Right forelimb (tissue), 1 donor: ENCODE measurements around the gene UBASH3A.

Experiments
- DNase-seq: peaks from one replicate; pipeline ENCODE4 v3.0.0-alpha.2; 2018

The UBASH3A gene

GRCh38 chr21:42413093-42413492 is 9.4 kb downstream of the UBASH3A start:
- no peak for DNase-seq

- no peak for DNase-seq
Measured at GRCh38 chr21:42413500-42413899, 9.8 kb downstream of the UBASH3A start.

GRCh38 chr21:42414066-42414465 is 10.4 kb downstream of the UBASH3A start:
- no peak for DNase-seq

GRCh38 chr21:42414553-42414927 is 10.8 kb downstream of the UBASH3A start:
- DNase-seq: no peak

DNA sequence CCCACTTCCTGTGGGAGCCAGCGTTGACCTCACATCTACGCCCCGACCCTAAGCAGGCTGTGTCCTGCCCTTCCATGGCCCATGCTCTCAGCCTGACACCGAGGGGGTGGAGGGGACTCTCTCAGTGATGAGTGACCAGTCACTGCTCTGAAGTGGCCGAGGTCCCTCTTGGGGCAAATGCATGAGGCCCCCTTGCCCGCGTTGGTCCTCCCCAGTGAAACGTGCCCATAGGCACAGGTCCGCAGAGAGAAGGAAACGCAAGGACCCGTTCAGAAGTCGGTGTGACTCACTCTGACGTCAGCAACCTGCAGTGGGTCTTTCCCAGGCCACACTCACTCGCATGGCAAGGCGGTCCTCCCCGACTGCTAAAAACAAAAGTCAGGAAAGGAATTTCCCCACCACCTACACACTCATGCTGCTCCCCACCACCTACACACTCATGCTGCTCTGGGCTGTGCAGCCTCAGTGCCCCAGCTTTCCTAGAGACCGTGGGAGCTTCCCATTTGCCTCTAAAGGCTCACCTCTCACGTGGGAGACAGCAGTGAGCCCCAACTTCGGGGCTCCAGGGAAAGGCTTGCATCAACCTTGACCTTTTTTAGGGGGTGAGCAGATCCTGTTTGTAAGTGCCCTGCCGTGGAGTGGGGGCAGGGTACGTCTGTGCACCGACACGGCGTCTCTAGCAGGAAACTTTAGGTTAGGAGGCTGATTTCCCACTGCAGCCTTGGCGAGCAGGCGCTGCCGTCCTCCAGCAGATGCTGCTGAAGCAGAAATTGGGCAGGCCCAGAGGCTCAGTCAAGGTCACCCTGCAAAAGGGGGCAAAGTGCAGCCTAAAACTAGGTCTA is 11.4 kb downstream of the UBASH3A start:
- DNase-seq: no peak

DNA sequence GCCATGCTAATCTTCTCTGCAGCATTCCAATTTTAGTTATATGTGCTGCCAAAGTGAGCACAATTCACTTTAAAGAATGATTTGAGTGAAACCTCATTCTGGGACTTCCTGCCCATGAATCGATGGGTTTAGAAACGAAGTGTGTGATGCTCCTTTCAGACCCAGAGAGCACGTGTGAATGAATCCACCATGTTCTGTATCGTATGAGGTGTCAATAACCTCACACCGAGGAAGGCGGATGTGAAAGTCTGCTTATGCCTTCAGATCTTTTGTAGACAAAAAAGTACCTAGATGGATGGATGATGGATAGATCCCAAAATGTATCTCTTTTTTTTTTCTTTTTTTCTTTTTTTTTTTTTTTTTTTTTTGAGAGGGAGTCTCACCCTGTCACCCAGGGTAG is 13.8 kb downstream of the UBASH3A start:
- DNase-seq: no peak

DNA sequence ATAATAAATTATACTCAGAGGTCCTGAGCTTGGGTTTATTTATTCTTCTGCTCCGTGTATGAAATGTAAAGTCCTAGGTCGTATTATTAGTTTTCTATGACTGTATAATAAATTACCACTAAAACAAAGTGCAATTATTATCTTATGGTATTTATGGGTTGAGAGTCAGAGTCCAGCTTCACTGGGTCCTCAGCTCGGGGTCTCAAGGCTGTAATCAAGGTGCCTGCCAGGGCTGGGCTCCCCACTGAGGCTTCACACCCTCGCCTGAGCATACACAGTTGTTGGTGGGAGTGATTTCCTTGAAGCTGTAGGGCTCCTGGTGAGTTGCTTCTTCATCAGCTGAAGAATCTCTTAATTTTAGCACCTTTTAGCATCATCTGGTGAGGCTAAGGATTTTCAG is 15.2 kb downstream of the UBASH3A start:
- no peak for DNase-seq

DNA sequence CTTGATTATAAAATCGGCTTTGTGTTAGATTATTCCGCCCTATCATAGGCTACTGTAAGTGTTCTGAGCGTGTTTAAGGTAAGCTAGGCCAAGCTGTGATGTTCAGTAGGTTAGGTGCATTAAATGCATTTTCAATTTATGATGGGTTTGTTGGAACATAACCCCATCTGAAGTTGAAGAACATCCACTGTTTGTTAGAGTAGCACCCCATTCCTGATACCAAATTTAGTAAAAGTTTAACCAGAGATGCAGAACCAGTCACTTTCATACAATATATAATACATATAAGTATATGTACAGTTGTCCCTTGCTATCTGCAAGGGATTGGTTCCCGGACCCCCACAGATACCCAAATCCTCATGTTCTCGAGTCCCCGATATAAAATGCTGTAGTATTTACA is 16.1 kb downstream of the UBASH3A start:
- DNase-seq: no peak

DNA sequence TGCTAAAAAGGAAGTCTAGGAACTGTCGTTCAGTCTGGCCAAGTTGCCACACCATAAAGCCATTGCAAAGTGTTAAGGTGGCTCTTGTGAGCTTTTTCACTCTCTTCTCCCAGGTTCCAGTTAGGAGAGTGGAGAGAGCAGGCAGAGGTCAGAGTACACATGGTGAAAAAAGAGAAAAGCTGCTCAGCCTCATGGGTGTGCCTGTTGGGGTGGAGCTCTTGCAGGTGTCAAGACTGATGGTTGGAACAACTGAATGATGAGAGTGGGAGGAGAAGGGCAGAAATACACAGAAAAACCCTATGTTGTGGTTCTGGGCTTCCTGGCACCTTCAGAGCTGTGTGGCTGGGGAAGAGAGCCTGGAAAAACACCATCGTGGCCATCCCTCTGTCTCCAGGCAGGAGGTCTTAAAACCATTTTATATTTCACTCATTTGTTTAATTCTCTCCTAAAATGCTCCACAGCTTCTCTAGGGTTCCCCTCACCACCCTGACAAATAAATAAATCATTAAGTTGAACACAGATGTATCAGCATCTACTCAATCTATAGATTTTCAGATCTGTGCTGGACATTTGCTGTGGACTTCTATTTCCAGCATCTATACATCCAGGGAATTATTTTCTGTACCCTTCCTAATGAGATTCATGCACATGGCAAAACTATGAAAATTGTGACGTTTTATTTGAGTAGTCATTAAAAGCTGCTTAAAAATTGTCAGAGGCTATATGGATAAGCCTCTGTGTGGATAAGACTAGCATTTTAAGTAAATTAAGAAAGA is 17.5 kb downstream of the UBASH3A start:
- DNase-seq: no peak

- DNase-seq: no peak
Measured at GRCh38 chr21:42423197-42423675, 19.5 kb downstream of the UBASH3A start.

GRCh38 chr21:42423685-42424084 is 20.0 kb downstream of the UBASH3A start:
- DNase-seq: no peak

- DNase-seq: no peak
Measured at GRCh38 chr21:42424914-42425541, 21.3 kb downstream of the UBASH3A start.

DNA sequence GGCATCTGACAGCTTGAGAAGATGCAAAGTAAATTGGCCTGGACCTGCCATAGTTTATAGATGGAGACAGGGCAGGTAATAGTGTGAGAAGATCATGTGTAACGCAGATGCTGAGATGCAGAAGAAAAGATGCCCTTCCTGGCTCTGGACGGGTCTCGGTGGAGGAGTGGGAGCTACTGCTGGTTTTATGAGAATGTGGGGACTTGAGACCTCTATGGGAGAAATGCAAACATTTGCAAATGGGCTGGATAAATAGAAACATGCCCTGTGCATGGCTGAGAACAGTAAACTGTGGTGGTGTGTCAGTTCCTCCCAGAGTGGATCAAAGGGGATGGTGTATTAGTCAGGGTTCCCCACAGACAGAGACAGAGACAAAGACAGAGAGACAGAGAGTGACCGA is 21.9 kb downstream of the UBASH3A start:
- no peak for DNase-seq

GRCh38 chr21:42426424-42426823 is 22.7 kb downstream of the UBASH3A start:
- no peak for DNase-seq

- DNase-seq: no peak
Measured at GRCh38 chr21:42426876-42427480, 23.3 kb downstream of the UBASH3A start.

DNA sequence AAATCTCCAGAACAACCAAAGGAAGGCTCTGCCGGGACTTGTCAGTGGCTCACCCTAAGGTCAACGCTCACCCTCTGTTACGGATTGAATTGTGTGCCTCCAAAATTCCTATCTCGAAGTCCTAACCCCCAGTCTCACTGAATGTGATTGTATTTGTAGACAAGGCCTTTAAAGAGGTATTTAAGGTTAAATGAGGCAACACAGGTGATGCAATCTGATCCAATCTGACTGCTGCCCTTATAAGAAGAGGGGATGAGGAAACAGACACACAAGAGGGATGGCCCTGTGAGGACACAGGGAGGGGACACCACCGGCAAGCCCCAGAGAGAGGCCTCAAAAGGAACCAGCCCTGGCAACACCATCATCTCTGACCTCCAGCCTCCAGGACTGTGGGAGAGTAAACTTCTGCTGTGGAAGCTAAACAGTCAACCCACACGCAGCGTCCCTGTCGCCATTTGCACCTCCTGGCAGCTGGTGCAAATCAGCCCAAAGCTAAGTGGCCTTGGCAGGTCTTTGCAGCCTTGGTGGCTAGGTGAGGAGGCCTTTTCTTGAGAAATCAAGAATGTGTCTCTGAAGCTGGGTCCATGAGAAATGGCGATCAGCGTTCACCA is 24.2 kb downstream of the UBASH3A start:
- no peak for DNase-seq

DNA sequence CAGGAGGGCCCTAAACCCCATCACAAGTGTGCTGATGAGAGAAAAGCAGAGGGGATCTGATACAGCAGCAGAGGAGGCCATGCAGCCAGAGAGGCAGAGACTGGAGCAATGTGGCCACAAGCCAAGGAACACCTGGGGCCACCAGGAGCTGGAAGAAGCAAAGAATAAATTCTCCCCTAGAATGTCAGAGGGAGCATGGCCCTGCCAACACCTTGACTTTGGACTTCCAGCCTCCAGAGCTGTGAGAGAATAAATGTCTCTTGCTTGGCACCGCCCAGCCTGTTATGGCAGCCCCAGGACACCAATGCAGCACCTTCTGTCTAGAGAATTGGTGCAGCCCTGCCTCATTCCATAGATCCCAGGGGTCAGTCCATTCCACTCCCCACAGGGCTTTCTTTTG is 25.3 kb downstream of the UBASH3A start:
- DNase-seq: no peak

GRCh38 chr21:42429856-42430255 is 26.2 kb downstream of the UBASH3A start:
- no peak for DNase-seq

DNA sequence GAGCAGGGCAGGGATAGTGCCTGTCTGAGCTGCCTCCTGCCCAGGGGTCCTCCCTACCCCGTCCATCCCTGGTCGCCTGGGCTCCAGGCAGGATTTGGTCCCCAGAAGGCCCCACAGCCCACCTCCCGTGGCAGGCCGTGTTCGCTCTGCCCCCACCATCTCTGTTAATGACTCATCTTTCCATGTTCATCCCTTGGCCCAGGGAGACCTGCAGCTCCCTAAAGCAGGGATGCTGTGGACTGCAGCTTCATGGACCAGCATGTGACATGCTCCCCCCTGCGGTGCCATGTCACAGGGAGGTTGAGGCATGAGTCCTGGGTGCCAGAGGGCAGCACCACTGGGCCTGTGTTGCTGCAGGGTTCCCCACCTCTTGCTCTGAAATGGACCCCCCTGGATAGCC is 26.8 kb downstream of the UBASH3A start:
- DNase-seq: no peak

DNA sequence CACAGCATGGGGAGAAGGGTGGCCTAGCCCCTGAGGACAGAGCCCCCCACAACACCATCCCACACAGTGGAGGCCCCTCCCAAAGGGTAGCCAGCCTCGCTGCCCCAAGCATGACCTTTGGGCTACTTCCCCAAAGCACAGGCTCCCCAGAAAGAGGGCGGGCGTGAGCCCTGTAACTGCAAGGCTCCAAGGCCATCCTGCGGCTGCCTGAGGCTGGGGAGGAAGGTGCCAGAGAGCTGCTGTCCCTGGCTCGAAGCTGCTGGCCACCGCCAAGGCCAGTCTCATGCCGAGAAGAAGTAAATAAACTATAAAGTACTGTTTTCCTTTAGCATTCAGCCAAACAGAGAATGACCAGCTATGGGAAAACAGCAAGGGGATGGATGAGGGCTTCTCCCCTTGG is 27.5 kb downstream of the UBASH3A start:
- no peak for DNase-seq

DNA sequence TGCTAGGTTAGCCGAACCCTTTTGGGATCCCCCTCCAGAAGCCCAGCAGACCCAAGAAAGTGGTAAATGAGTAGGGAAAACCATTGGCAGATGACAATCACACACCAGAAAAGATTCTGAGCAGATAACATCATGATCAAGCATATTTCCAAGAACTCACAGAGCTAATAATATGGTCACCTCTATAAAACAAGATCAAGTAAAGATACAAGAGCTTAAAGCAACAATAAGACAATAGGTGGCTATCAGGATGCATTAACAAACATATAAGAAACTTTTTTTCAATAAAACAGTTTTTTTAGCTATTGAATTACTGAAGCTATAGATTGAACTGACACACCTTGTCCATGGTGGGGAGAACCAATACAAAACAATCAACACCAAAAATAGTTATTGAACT is 29.0 kb downstream of the UBASH3A start:
- DNase-seq: no peak

- DNase-seq: no peak
Measured at GRCh38 chr21:42433946-42434551, 30.3 kb downstream of the UBASH3A start.
